GM23338 (cell line): Measurements from ENCODE around the gene LRRC26. TPM values are rescaled to one million over a fixed set of nuclear protein-coding genes. Genes with fewer than 3 reads are reported as not detected.

Experiments
- ATAC-seq: fragments of 200-7000 bp; cut with Tn5 transposase; 3 replicates; pipeline ENCODE4 v1.9.1; 2020
- DNase-seq: peaks from one replicate; pipeline ENCODE4 v3.0.0-alpha.2; 2015; ENCODE audit warnings: low spot score
- H2AFZ ChIP-seq: fragments of 200-600 bp; sonication (generic); 2 replicates; pipeline ENCODE4 v1.8.0; 2016; ENCODE audit warnings: antibody characterized with exemption, mild to moderate bottlenecking, moderate library complexity
- H3F3A ChIP-seq: fragments of 200-600 bp; sonication (generic); replicated peaks from 2 replicates; pipeline ENCODE4 v1.8.0; 2017; ENCODE audit warnings: antibody characterized with exemption, mixed run types, low read depth
- H3K27ac ChIP-seq: fragments of 200-600 bp; sonication (generic); 2 replicates; pipeline ENCODE4 v1.6.1; 2016; ENCODE audit warnings: low read depth
- H3K27me3 ChIP-seq: fragments of 200-600 bp; sonication (generic); 2 replicates; pipeline ENCODE4 v1.8.0; 2016; ENCODE audit warnings: mild to moderate bottlenecking, mixed run types, moderate library complexity; ENCODE audit not compliant: insufficient read depth
- H3K36me3 ChIP-seq: fragments of 200-600 bp; sonication (generic); 2 replicates; pipeline ENCODE4 v1.8.0; 2016; ENCODE audit warnings: mild to moderate bottlenecking; ENCODE audit not compliant: insufficient read depth
- H3K4me1 ChIP-seq: fragments of 200-600 bp; sonication (generic); 2 replicates; pipeline ENCODE4 v1.8.0; 2016; ENCODE audit warnings: mild to moderate bottlenecking, moderate library complexity; ENCODE audit not compliant: insufficient read depth
- H3K4me2 ChIP-seq: fragments of 200-600 bp; sonication (generic); 2 replicates; pipeline ENCODE4 v1.7.1; 2017; ENCODE audit warnings: mixed run types
- H3K4me3 ChIP-seq: fragments of 200-600 bp; sonication (generic); 2 replicates; pipeline ENCODE4 v1.6.1; 2016; ENCODE audit warnings: mixed run types
- H3K79me2 ChIP-seq: fragments of 200-600 bp; sonication (generic); replicated peaks from 2 replicates; pipeline ENCODE4 v1.8.0; 2017; ENCODE audit warnings: mild to moderate bottlenecking; ENCODE audit not compliant: insufficient read depth
- H3K9me2 ChIP-seq: fragments of 200-600 bp; sonication (generic); 2 replicates; pipeline ENCODE4 v1.8.0; 2017; ENCODE audit not compliant: insufficient read depth
- H4K20me1 ChIP-seq: fragments of 200-600 bp; sonication (generic); replicated peaks from 2 replicates; pipeline ENCODE4 v1.8.0; 2017; ENCODE audit warnings: mild to moderate bottlenecking; ENCODE audit not compliant: insufficient read depth
- H3K27ac Mint-ChIP-seq: 2 replicates; pipeline ENCODE4 v1.8.0; 2020; ENCODE audit warnings: inconsistent platforms, mild to moderate bottlenecking, moderate library complexity, mixed read lengths
- H3K27me3 Mint-ChIP-seq: 3 replicates; pipeline ENCODE4 v1.8.0; 2022; ENCODE audit warnings: low read depth, mild to moderate bottlenecking, moderate library complexity, mixed read lengths, inconsistent platforms; ENCODE audit not compliant: insufficient read depth, poor library complexity
- H3K36me3 Mint-ChIP-seq: 3 replicates; pipeline ENCODE4 v1.8.0; 2021; ENCODE audit warnings: low read depth, mild to moderate bottlenecking, inconsistent platforms, moderate library complexity, mixed read lengths
- H3K4me1 Mint-ChIP-seq: 3 replicates; pipeline ENCODE4 v1.8.0; 2020; ENCODE audit warnings: mild to moderate bottlenecking, inconsistent platforms, mixed read lengths
- H3K4me3 Mint-ChIP-seq: 3 replicates; pipeline ENCODE4 v1.8.0; 2021; ENCODE audit warnings: moderate library complexity, mild to moderate bottlenecking, inconsistent platforms, mixed read lengths
- H3K9me3 Mint-ChIP-seq: 3 replicates; pipeline ENCODE4 v1.8.0; 2020; ENCODE audit warnings: moderate library complexity, mild to moderate bottlenecking, inconsistent platforms, mixed read lengths
- EZH2 ChIP-seq: fragments of 200-600 bp; sonication (generic); IDR thresholded peaks from one replicate; pipeline ENCODE4 v1.8.0; 2017; ENCODE audit warnings: antibody characterized with exemption, mild to moderate bottlenecking, low read depth; ENCODE audit not compliant: unreplicated experiment
- EZH2phosphoT487 ChIP-seq: fragments of 200-600 bp; sonication (generic); IDR thresholded peaks from one replicate; pipeline ENCODE4 v1.8.1; 2018; ENCODE audit warnings: antibody characterized with exemption; ENCODE audit not compliant: unreplicated experiment
- POLR2AphosphoS5 ChIP-seq: IDR thresholded peaks from 2 replicates; pipeline ENCODE4 v1.6.1; 2016; ENCODE audit warnings: antibody characterized with exemption, low read depth
- REST ChIP-seq: IDR thresholded peaks from one replicate; pipeline ENCODE4 v1.6.1; 2018; ENCODE audit warnings: antibody characterized with exemption; ENCODE audit not compliant: unreplicated experiment
- STAT1 ChIP-seq: IDR thresholded peaks from one replicate; pipeline ENCODE4 v1.6.1; 2016; ENCODE audit warnings: antibody characterized with exemption; ENCODE audit not compliant: unreplicated experiment
- ZNF114 ChIP-seq: fragments of 250-450 bp; sonication (Bioruptor Pico); IDR thresholded peaks from 2 replicates; pipeline ENCODE4 v1.5.0; 2020; ENCODE audit warnings: mild to moderate bottlenecking, moderate library complexity
- ZNF331 ChIP-seq: fragments of 250-450 bp; sonication (Bioruptor Pico); IDR thresholded peaks from 2 replicates; pipeline ENCODE4 v1.5.0; 2020; ENCODE audit warnings: low read depth, mild to moderate bottlenecking, moderate library complexity
- polyA plus RNA-seq: library from polyadenylated mRNA; unstranded; fragments of >200 nt; fragmentation: Nextera tagmentation; extraction: Ambion mirVana; gene quantifications from 2 replicates; pipeline ENCODE4 v1.2.1, GENCODE V29; 2016
- total RNA-seq: library from RNA; depleted of rRNA; stranded (reverse); fragments of >200 nt; shearing (Covaris generic); gene quantifications from 2 replicates; pipeline ENCODE4 v1.2.3, GENCODE V29; 2014
- TF ChIP-seq, protein P1 (sequence below): IDR thresholded peaks from 2 replicates; pipeline ENCODE4 v1.6.1; 2016; ENCODE audit warnings: antibody characterized with exemption
- TF ChIP-seq, protein P2 (sequence below): fragments of 250-450 bp; sonication (Bioruptor Pico); IDR thresholded peaks from 2 replicates; pipeline ENCODE4 v1.5.0; 2020; ENCODE audit warnings: mild to moderate bottlenecking, moderate library complexity

Gene LRRC26
- total and polyA plus RNA-seq, 2 experiments from 2014 or later, result 0.21 to 4.3 TPM

DNA sequence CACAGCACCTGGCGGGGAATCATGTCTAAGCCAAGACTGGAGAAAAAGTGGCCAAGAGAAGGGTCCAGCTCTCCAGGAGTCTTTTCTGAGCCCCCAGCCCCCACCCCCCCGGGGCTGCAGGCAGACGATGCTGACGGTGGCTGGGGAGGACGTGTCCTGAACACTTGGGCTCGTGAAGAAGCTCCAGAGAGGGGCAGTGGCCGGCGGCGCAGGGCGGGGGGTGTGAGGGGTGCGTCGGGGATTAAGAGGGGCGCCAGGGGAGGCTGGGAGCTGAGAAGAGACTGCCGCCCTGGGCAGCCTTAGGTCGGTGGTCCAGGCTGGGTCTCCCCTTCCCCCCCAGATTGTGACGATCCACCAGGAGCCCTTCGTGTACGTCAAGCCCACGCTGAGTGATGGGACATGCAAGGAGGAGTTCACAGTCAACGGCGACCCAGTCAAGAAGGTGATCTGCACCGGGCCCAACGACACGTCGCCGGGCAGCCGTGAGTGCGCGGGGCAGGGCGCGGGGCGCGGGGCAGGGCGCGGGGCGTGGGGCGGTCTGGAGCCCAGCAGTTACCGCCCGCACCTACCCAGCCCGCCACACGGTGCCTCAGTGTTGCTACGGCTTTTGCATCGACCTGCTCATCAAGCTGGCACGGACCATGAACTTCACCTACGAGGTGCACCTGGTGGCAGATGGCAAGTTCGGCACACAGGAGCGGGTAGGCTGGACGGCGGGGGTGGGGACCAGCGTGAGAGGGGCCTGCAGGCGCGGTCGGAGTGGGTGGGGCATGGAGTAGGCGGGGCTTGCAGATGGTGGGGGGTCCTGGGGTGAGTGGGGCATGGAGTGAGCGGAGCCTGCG is 8.9 kb downstream of the LRRC26 start:
- Histone ChIP-seq H3K4me1 (peaks cover 2% of the 10 kb centered on the region; the same call in 1 of the 2 replicates), H2AFZ (no peak overlapping the region), H3K27me3 (peaks cover 83% of the 10 kb centered on the region), H3K27ac (no peak overlapping the region), H3K4me2 (peak overlapping the region; percentile 51; the same call in 1 of the 2 replicates), H3K36me3 (no peaks in the 10 kb centered on the region), H3K79me2 (no peaks in the 10 kb centered on the region), H3K4me3 (peak overlapping the region; percentile 40; the same call in 1 of the 2 replicates), H3F3A (peaks cover 4% of the 10 kb centered on the region; the same call in 1 of the 2 replicates), H4K20me1 (no peaks in the 10 kb centered on the region), H3K9me2 (no peaks in the 10 kb centered on the region)
- TF ChIP-seq REST, result no peak
- TF ChIP-seq EZH2phosphoT487, result no peak
- TF ChIP-seq, protein P1, sequence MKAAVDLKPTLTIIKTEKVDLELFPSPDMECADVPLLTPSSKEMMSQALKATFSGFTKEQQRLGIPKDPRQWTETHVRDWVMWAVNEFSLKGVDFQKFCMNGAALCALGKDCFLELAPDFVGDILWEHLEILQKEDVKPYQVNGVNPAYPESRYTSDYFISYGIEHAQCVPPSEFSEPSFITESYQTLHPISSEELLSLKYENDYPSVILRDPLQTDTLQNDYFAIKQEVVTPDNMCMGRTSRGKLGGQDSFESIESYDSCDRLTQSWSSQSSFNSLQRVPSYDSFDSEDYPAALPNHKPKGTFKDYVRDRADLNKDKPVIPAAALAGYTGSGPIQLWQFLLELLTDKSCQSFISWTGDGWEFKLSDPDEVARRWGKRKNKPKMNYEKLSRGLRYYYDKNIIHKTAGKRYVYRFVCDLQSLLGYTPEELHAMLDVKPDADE, result no peak
- TF ChIP-seq STAT1, result no peak
- TF ChIP-seq EZH2, result no peak
- Mint-ChIP-seq H3K4me1 (no peaks in the 10 kb centered on the region; the same call in 2 of the 3 replicates), H3K4me3 (no peak overlapping the region), H3K9me3 (no peaks in the 10 kb centered on the region), H3K36me3 (no peaks in the 10 kb centered on the region), H3K27me3 (peaks cover 88% of the 10 kb centered on the region), H3K27ac (no peak overlapping the region)
- peak; percentile 18 for ATAC-seq
- DNase-seq, result peak; percentile 84

DNA sequence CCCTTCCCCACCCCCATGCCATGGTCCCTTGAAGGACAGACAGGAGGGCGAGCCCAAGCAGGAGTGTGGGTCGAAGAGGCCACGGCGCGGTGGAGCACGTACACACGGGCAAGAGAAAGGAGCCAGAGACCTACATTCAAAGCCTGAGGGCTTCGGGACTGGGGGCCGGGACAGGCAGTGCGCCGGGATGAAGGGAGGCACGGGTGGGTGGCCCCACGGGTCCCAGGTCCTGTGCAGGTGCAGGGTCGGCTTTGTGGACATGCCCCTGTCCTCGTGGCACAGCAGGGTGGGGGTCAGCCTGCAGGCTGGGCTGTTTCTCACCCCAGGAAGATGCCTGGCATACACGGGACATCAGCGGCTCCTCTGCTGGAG is 9.8 kb downstream of the LRRC26 start:
- Histone ChIP-seq H3K9me2 (no peaks in the 10 kb centered on the region), H3K36me3 (no peaks in the 10 kb centered on the region), H3K4me3 (no peak overlapping the region), H3K27ac (no peak overlapping the region), H2AFZ (no peak overlapping the region), H3K4me2 (no peak overlapping the region), H3K79me2 (no peaks in the 10 kb centered on the region), H3K4me1 (peaks cover 2% of the 10 kb centered on the region; the same call in 1 of the 2 replicates), H3F3A (peaks cover 4% of the 10 kb centered on the region; the same call in 1 of the 2 replicates), H3K27me3 (peaks cover 85% of the 10 kb centered on the region), H4K20me1 (no peaks in the 10 kb centered on the region)
- DNase-seq (no peak), ATAC-seq (no peak)
- peaks cover 89% of the 10 kb centered on the region for H3K27me3 Mint-ChIP-seq
- H3K36me3 Mint-ChIP-seq, result no peaks in the 10 kb centered on the region
- no peak overlapping the region for H3K4me3 Mint-ChIP-seq
- H3K9me3 Mint-ChIP-seq, result no peaks in the 10 kb centered on the region; the same call in 2 of the 3 replicates
- no peak overlapping the region for H3K27ac Mint-ChIP-seq
- no peaks in the 10 kb centered on the region; the same call in 1 of the 3 replicates for H3K4me1 Mint-ChIP-seq
- TF ChIP-seq STAT1 (no peak), EZH2phosphoT487 (no peak), ZNF114 (no peak), ZNF331 (no peak), POLR2AphosphoS5 (no peak)
- TF ChIP-seq, protein P2, sequence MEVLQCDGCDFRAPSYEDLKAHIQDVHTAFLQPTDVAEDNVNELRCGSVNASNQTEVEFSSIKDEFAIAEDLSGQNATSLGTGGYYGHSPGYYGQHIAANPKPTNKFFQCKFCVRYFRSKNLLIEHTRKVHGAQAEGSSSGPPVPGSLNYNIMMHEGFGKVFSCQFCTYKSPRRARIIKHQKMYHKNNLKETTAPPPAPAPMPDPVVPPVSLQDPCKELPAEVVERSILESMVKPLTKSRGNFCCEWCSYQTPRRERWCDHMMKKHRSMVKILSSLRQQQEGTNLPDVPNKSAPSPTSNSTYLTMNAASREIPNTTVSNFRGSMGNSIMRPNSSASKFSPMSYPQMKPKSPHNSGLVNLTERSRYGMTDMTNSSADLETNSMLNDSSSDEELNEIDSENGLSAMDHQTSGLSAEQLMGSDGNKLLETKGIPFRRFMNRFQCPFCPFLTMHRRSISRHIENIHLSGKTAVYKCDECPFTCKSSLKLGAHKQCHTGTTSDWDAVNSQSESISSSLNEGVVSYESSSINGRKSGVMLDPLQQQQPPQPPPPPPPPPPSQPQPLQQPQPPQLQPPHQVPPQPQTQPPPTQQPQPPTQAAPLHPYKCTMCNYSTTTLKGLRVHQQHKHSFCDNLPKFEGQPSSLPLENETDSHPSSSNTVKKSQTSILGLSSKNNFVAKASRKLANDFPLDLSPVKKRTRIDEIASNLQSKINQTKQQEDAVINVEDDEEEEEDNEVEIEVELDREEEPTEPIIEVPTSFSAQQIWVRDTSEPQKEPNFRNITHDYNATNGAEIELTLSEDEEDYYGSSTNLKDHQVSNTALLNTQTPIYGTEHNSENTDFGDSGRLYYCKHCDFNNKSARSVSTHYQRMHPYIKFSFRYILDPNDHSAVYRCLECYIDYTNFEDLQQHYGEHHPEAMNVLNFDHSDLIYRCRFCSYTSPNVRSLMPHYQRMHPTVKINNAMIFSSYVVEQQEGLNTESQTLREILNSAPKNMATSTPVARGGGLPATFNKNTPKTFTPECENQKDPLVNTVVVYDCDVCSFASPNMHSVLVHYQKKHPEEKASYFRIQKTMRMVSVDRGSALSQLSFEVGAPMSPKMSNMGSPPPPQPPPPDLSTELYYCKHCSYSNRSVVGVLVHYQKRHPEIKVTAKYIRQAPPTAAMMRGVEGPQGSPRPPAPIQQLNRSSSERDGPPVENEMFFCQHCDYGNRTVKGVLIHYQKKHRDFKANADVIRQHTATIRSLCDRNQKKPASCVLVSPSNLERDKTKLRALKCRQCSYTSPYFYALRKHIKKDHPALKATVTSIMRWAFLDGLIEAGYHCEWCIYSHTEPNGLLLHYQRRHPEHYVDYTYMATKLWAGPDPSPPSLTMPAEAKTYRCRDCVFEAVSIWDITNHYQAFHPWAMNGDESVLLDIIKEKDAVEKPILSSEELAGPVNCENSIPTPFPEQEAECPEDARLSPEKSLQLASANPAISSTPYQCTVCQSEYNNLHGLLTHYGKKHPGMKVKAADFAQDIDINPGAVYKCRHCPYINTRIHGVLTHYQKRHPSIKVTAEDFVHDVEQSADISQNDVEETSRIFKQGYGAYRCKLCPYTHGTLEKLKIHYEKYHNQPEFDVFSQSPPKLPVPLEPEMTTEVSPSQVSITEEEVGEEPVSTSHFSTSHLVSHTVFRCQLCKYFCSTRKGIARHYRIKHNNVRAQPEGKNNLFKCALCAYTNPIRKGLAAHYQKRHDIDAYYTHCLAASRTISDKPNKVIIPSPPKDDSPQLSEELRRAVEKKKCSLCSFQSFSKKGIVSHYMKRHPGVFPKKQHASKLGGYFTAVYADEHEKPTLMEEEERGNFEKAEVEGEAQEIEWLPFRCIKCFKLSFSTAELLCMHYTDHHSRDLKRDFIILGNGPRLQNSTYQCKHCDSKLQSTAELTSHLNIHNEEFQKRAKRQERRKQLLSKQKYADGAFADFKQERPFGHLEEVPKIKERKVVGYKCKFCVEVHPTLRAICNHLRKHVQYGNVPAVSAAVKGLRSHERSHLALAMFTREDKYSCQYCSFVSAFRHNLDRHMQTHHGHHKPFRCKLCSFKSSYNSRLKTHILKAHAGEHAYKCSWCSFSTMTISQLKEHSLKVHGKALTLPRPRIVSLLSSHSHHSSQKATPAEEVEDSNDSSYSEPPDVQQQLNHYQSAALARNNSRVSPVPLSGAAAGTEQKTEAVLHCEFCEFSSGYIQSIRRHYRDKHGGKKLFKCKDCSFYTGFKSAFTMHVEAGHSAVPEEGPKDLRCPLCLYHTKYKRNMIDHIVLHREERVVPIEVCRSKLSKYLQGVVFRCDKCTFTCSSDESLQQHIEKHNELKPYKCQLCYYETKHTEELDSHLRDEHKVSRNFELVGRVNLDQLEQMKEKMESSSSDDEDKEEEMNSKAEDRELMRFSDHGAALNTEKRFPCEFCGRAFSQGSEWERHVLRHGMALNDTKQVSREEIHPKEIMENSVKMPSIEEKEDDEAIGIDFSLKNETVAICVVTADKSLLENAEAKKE (CRISPR knock-in tag), result no peak
